GM12875 (cell line): Measurements from ENCODE around the gene RGS12.

Source experiments
- H3K4me3 ChIP-seq: one replicate; pipeline ENCODE4 v1.5.1; 2011; ENCODE audit warnings: low read depth, low read length, control low read depth
- CTCF ChIP-seq: IDR thresholded peaks from 2 replicates; pipeline ENCODE4 v1.5.1; 2011; ENCODE audit warnings: low read depth, mild to moderate bottlenecking, control low read depth, inconsistent platforms, low read length, moderate library complexity, borderline replicate concordance; ENCODE audit not compliant: insufficient read depth

The RGS12 gene

GRCh38 chr4:3250956-3251690, 41.7 kb upstream of the RGS12 start:
- H3K4me3 ChIP-seq, result no peak overlapping the region
- TF ChIP-seq CTCF, result no peak

- no peak for TF ChIP-seq CTCF
- H3K4me3 ChIP-seq, result no peak overlapping the region
Observed at GRCh38 chr4:3251691-3252479, 40.9 kb upstream of the RGS12 start.

- H3K4me3 ChIP-seq, result no peak overlapping the region
- no peak for TF ChIP-seq CTCF
Observed at GRCh38 chr4:3252480-3252828, 40.4 kb upstream of the RGS12 start.

- no peak overlapping the region for H3K4me3 ChIP-seq
- TF ChIP-seq CTCF, result no peak
Observed at GRCh38 chr4:3252831-3253641, 39.8 kb upstream of the RGS12 start.

- H3K4me3 ChIP-seq, result no peak overlapping the region
- no peak for TF ChIP-seq CTCF
Observed at GRCh38 chr4:3253808-3254207, 39.0 kb upstream of the RGS12 start.

GRCh38 chr4:3254302-3255131, 38.3 kb upstream of the RGS12 start:
- no peak for TF ChIP-seq CTCF
- no peak overlapping the region for H3K4me3 ChIP-seq
